GM21526 (cell line): Measurements from ENCODE around the gene PTPRG.

Experiments
- ATAC-seq: cut with Tn5 transposase; IDR thresholded peaks from one replicate; pipeline ENCODE4 v1.9.1; 2021; ENCODE audit warnings: moderate library complexity; ENCODE audit not compliant: unreplicated experiment, low FRiP score

PTPRG gene

GRCh38 chr3:62253971-62254370 is 692.6 kb downstream of the PTPRG start:
- no peak for ATAC-seq

GRCh38 chr3:62255758-62256157 is 694.4 kb downstream of the PTPRG start:
- ATAC-seq, result no peak

GRCh38 chr3:62259924-62260323 is 698.6 kb downstream of the PTPRG start:
- no peak for ATAC-seq

- no peak for ATAC-seq
These were observed 699.3 kb downstream of the PTPRG start for GRCh38 chr3:62260655-62261054.

- no peak for ATAC-seq
These were observed 699.8 kb downstream of the PTPRG start for GRCh38 chr3:62261121-62261520.

GRCh38 chr3:62261736-62262135 is 700.4 kb downstream of the PTPRG start:
- ATAC-seq, result no peak

GRCh38 chr3:62265528-62265927 is 704.2 kb downstream of the PTPRG start:
- no peak for ATAC-seq

GRCh38 chr3:62266668-62267283 is 705.4 kb downstream of the PTPRG start:
- no peak for ATAC-seq

GRCh38 chr3:62276658-62277180 is 715.3 kb downstream of the PTPRG start:
- no peak for ATAC-seq

- ATAC-seq, result no peak
These were observed 716.1 kb downstream of the PTPRG start for GRCh38 chr3:62277450-62277849.

- no peak for ATAC-seq
These were observed 716.6 kb downstream of the PTPRG start for GRCh38 chr3:62277986-62278385.

GRCh38 chr3:62281726-62282125 is 720.4 kb downstream of the PTPRG start:
- ATAC-seq, result no peak

- ATAC-seq, result peak; percentile 64
These were observed 723.1 kb downstream of the PTPRG start for GRCh38 chr3:62284442-62284841.

GRCh38 chr3:62287392-62287927 is 726.1 kb downstream of the PTPRG start:
- no peak for ATAC-seq

GRCh38 chr3:62289922-62290321 is 728.6 kb downstream of the PTPRG start:
- ATAC-seq, result no peak

GRCh38 chr3:62293051-62293780 is 731.8 kb downstream of the PTPRG start:
- ATAC-seq, result no peak

- ATAC-seq, result no peak
These were observed 734.2 kb downstream of the PTPRG start for GRCh38 chr3:62295571-62295970.

- no peak for ATAC-seq
These were observed 739.2 kb downstream of the PTPRG start for GRCh38 chr3:62300617-62301016.

- ATAC-seq, result no peak
These were observed 750.8 kb downstream of the PTPRG start for GRCh38 chr3:62312201-62312600.

GRCh38 chr3:62316525-62316924 is 755.2 kb downstream of the PTPRG start:
- ATAC-seq, result no peak

- no peak for ATAC-seq
These were observed 757.0 kb downstream of the PTPRG start for GRCh38 chr3:62318365-62318751.
